Tibial nerve (tissue), 4 donors: ENCODE measurements around the gene EFCAB11. TPM values are rescaled to one million over a fixed set of nuclear protein-coding genes. Genes with fewer than 3 reads are reported as not detected.

ENCODE experiments used
- DNase-seq, 2 donors: peaks; one replicate each; pipeline ENCODE4 v3.0.0-alpha.2; 2019; ENCODE audit warnings: low spot score in 2 of 2
- H3K27ac ChIP-seq, 4 donors: fragments of 200-600 bp; sonication (generic) in 3 of 4; one replicate each; pipeline ENCODE4 v1.5.1; 2017 to 2019; ENCODE audit warnings: mild to moderate bottlenecking in 1 of 4
- H3K27me3 ChIP-seq, 2 donors: fragments of 200-600 bp; sonication (generic) in 1 of 2; one replicate each; pipeline versions ENCODE4 v1.5.1 to v1.6.0; 2017 to 2019
- H3K36me3 ChIP-seq, 3 donors: fragments of 200-600 bp; sonication (generic); one replicate each; pipeline ENCODE4 v1.5.1; 2018 to 2019
- H3K4me1 ChIP-seq, 4 donors: fragments of 200-600 bp; sonication (generic) in 3 of 4; one replicate each; pipeline ENCODE4 v1.5.1; 2017 to 2019
- H3K4me3 ChIP-seq, 4 donors: fragments of 200-600 bp; sonication (generic) in 3 of 4; one replicate each; pipeline ENCODE4 v1.5.1; 2017 to 2019; ENCODE audit warnings: mild to moderate bottlenecking in 1 of 4, moderate library complexity in 1 of 4
- H3K9me3 ChIP-seq, 4 donors: fragments of 200-600 bp; sonication (generic) in 3 of 4; one replicate each; pipeline ENCODE4 v1.5.1; 2017 to 2019
- EP300 ChIP-seq, 2 donors: sonication (generic); formaldehyde crosslinking; IDR thresholded peaks; one replicate each; pipeline ENCODE4 v1.6.1; 2017; ENCODE audit warnings: antibody characterized with exemption in 2 of 2, mild to moderate bottlenecking in 1 of 2
- POLR2A ChIP-seq, 2 donors: fragments of 450-650 bp; IDR thresholded peaks; one replicate each; pipeline ENCODE4 v1.6.1; 2017; ENCODE audit warnings: antibody characterized with exemption in 2 of 2, mild to moderate bottlenecking in 2 of 2, moderate library complexity in 2 of 2
- WGBS, 2 donors: methylation state at CpG; one replicate each; pipeline ENCODE4 v1.1.5; 2018; 5-methylcytosine and 5-hydroxymethylcytosine counted together
- total RNA-seq, 4 donors: library from RNA; depleted of rRNA; stranded (reverse); fragments of >200 nt; gene quantifications; one replicate each; pipeline ENCODE4 v1.1.0, GENCODE V29; 2016
- TF ChIP-seq, protein P1 (sequence below), 5 experiments: fragments of 200-600 bp in 3 of 5; fragments of 450-650 bp in 2 of 5; sonication (generic) in 3 of 5; IDR thresholded peaks; one replicate each; pipeline ENCODE4 v1.5.1; 2016 to 2019; ENCODE audit warnings: antibody characterized with exemption in 5 of 5, mild to moderate bottlenecking in 3 of 5, moderate library complexity in 2 of 5

The EFCAB11 gene
- total RNA-seq, 4 donors from 2014 or later = 2.2 to 7.8 (median 4.4) TPM

DNA sequence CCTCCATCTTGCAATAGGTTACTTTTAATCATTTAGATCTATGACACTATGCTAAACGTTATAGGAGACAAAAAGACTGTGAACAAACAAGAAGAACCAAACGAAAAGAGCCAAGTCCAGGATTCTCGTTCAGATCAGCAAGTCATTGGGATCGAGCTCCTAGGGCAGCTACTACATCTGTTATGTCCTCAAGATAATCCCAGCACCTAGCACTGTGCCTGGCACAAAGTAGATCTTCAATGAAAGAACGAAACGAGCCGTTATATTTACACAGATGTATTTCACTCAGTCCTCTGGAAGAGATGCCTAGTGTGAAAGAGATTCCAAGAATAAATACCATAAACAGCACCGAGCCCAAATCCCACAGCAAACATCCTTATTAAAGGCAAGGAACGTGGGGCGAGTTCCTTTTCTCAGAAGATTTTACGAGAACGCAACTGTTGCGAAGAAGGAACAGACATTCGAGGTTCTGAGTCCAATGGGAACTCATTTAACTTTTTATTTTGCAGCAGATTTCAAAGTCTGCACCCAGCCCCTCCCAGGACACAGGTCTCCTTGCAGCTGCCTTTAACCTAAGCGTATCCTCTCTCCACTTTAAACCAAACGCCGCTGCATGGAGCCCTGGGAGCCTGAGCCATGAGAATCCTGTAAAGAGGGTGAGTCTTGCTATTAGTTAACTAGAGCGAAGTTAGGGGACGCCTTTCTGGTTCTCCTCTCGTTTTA lies 653 bp upstream of the EFCAB11 start:
- Histone ChIP-seq H3K27me3 (no peaks in the 10 kb centered on the region), H3K27ac (peak overlapping the region in 3 of 4 donors; percentile 87 to 97 (median 94)), H3K4me3 (peak overlapping the region; percentile 64 to 94 (median 78)), H3K9me3 (no peaks in the 10 kb centered on the region), H3K36me3 (peaks cover 0 to 16% (median 0%) of the 10 kb centered on the region in 3 donors), H3K4me1 (peaks cover 0 to 26% (median 11%) of the 10 kb centered on the region in 4 donors)
- TF ChIP-seq, protein P1, sequence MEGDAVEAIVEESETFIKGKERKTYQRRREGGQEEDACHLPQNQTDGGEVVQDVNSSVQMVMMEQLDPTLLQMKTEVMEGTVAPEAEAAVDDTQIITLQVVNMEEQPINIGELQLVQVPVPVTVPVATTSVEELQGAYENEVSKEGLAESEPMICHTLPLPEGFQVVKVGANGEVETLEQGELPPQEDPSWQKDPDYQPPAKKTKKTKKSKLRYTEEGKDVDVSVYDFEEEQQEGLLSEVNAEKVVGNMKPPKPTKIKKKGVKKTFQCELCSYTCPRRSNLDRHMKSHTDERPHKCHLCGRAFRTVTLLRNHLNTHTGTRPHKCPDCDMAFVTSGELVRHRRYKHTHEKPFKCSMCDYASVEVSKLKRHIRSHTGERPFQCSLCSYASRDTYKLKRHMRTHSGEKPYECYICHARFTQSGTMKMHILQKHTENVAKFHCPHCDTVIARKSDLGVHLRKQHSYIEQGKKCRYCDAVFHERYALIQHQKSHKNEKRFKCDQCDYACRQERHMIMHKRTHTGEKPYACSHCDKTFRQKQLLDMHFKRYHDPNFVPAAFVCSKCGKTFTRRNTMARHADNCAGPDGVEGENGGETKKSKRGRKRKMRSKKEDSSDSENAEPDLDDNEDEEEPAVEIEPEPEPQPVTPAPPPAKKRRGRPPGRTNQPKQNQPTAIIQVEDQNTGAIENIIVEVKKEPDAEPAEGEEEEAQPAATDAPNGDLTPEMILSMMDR (IDR thresholded peaks at IDR 0.05) = no peak
- TF ChIP-seq POLR2A (IDR thresholded peaks at IDR 0.05) (no peak), EP300 (IDR thresholded peaks at IDR 0.05) (no peak)
- peak in 1 of 2 donors; percentile 17 for DNase-seq
- 2 to 4% methylated on average over 20 of the region's 20 CpGs for WGBS, 2 donors

DNA sequence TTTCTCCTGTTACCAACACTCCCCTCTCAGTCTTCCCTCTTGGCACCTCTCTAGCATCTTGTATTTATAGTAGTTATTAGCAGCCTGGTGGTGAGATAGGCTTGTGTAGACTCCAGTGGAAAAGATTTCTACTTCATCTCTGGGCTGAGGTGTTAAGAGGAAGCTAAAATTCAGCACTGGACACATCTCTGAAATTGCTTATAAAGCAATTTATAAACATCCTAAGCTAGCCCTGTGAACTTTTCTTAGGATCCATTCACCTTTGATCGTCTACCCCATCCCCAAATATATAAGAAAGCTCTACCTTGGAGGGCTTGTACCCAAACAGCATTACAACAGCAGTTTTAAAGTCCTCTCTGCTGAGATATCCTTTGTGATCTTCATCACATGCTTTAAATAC lies 928 bp downstream of the EFCAB11 start:
- Histone ChIP-seq H3K27me3 (no peaks in the 10 kb centered on the region), H3K27ac (no peak overlapping the region), H3K4me1 (peaks cover 0 to 26% (median 11%) of the 10 kb centered on the region in 4 donors), H3K4me3 (no peak overlapping the region), H3K9me3 (no peaks in the 10 kb centered on the region), H3K36me3 (peaks cover 0 to 31% (median 0%) of the 10 kb centered on the region in 3 donors)
- TF ChIP-seq EP300 (IDR thresholded peaks at IDR 0.05) = no peak
- TF ChIP-seq, protein P1 (IDR thresholded peaks at IDR 0.05) = no peak
- no peak for TF ChIP-seq POLR2A (IDR thresholded peaks at IDR 0.05)
- no peak for DNase-seq
- 43 to 50% methylated on average over 1 of the region's 1 CpG for WGBS, 2 donors

- H3K27me3 ChIP-seq = no peaks in the 10 kb centered on the region
- no peak overlapping the region for H3K27ac ChIP-seq
- WGBS, 2 donors = 68 to 74% methylated on average over 2 of the region's 2 CpGs
- peaks cover 0 to 25% (median 0%) of the 10 kb centered on the region in 3 donors for H3K36me3 ChIP-seq
- no peak overlapping the region for H3K4me3 ChIP-seq
- TF ChIP-seq EP300 (IDR thresholded peaks at IDR 0.05) (no peak), POLR2A (IDR thresholded peaks at IDR 0.05) (no peak)
- TF ChIP-seq, protein P1 (IDR thresholded peaks at IDR 0.05) = no peak
- no peak for DNase-seq
- H3K9me3 ChIP-seq = no peaks in the 10 kb centered on the region
- peaks cover 0 to 21% (median 11%) of the 10 kb centered on the region in 4 donors for H3K4me1 ChIP-seq
These were observed 2.0 kb downstream of the EFCAB11 start for GRCh38 chr14:89952576-89952975.

GRCh38 chr14:89947344-89947743 lies 7.2 kb downstream of the EFCAB11 start:
- Histone ChIP-seq H3K9me3 (no peaks in the 10 kb centered on the region), H3K4me3 (no peak overlapping the region), H3K36me3 (peaks cover 0 to 25% (median 0%) of the 10 kb centered on the region in 3 donors), H3K27me3 (no peaks in the 10 kb centered on the region), H3K27ac (no peak overlapping the region), H3K4me1 (no peaks in the 10 kb centered on the region)
- no peak for TF ChIP-seq EP300 (IDR thresholded peaks at IDR 0.05)
- TF ChIP-seq, protein P1 (IDR thresholded peaks at IDR 0.05) = no peak
- TF ChIP-seq POLR2A (IDR thresholded peaks at IDR 0.05) = no peak
- DNase-seq = no peak

- H3K27ac ChIP-seq = no peak overlapping the region
- no peaks in the 10 kb centered on the region for H3K36me3 ChIP-seq
- 66 to 81% methylated on average over 2 of the region's 2 CpGs for WGBS, 2 donors
- DNase-seq = no peak
- H3K27me3 ChIP-seq = no peaks in the 10 kb centered on the region
- no peaks in the 10 kb centered on the region for H3K4me1 ChIP-seq
- no peaks in the 10 kb centered on the region for H3K9me3 ChIP-seq
- TF ChIP-seq EP300 (IDR thresholded peaks at IDR 0.05) = no peak
- H3K4me3 ChIP-seq = no peak overlapping the region
These were observed 12.6 kb downstream of the EFCAB11 start for GRCh38 chr14:89941830-89942377.
